Right renal pelvis (tissue), 4 donors: ENCODE data around the gene YPEL3. TPM values are rescaled to one million over a fixed set of nuclear protein-coding genes. Genes with fewer than 3 reads are reported as not detected.
A peak's percentile ranks its signal among the peaks of the same experiment; 100 is the strongest.

ENCODE experiments used
- DNase-seq, 4 donors: peaks; one replicate each; pipeline ENCODE4 v3.0.0-alpha.2; 2013; ENCODE audit warnings: low read depth in 4 of 4, low spot score in 3 of 4, missing footprints in 1 of 4
- polyA plus RNA-seq, 4 donors: library from polyadenylated mRNA; unstranded; fragments of 120-200 nt; gene quantifications; one replicate each; pipeline ENCODE4 v1.2.1, GENCODE V29; 2013; ENCODE audit not compliant: insufficient read length in 4 of 4

Gene YPEL3
- polyA plus RNA-seq, 4 donors: 56.7 to 78.4 (median 60.1) TPM

DNA sequence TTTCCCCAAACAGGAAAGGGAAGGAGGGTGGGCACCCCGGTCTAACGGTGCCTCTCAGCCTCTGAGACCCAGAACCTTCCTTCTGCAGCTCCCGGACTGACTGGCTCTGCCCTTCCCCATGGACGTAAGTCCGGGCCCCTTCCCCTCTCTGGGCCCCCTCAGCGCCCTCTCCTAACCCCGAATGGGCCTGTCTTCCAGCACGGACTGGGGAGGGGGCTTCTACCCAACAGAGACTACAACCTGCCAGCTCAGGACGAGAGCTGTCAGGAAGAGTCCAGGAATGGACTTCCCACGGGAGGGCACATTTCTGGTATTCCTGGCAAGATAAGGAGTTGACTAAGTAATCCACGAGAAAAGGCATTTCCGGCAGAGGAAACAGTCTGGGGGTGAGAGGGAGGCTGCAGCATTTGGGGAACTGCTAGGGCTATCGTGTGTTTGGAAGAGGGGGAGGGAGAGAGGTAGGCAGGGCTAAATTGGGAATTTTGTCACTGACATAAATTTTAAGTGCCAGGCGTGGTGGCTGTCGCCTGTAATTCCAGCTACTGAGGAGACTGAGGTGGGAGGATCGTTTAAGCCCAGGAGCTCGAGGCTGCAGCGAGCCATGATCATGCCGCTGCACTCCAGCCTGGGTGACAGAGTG lies 42.5 kb downstream of the YPEL3 start:
- no peak for DNase-seq

DNA sequence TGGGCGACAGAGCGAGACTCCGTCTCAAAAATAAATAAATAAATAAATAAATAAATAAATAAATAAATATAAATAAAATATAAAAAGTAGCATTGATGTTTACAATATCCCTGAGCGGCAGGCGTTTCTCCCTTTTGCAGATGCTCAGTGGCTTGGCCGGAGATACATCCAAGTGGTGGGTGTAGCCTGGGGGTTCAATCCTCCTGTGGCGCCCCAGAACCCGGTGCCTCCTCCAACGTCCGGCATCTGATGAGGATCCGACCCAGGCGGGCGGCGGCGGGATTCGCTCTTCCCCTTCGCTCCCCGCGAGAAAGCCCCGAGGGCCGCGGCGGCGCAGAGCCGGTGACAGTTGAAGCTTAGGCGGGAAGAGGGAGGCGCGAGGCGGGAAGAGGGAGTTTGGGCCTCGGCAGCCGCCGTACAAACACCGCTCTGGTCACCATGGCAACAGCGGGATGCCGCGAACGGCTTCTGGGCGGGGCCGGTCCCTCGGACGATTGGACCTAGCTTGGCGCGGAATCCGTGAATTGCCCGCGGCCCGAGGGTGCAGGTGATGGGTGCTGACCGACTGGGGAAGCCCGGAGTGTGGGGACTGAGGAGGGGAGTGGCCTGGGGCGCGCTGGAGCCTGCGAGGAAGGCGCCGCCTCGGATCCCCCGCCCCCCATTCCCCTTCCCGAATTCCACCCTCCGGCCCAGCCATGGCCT lies 43.2 kb downstream of the YPEL3 start:
- peak; percentile 78 to 85 (median 80) for DNase-seq

DNA sequence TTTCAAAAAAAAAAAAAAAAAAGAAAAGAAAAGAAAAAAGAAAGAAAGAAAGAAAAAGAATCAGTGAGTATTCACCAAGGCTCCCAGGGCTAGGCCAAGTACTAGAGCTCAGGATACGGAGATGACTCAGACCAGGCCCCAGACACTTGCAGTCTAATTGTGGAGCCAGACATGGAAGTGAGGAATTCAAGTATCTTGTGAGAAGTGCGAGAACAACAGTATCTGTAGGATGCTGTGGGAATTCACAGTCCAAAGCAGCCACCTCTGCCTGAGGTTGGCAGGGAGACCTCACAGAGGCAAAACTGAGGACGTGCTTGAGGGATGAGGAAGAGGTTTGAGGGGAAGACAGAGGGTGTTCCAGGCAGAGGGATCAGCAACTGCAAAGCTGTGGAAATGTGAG lies 44.5 kb downstream of the YPEL3 start:
- DNase-seq: no peak

- DNase-seq: no peak
Observed at GRCh38 chr16:30049871-30050270, 46.1 kb downstream of the YPEL3 start.

- DNase-seq: no peak
Observed at GRCh38 chr16:30046588-30046987, 49.4 kb downstream of the YPEL3 start.

DNA sequence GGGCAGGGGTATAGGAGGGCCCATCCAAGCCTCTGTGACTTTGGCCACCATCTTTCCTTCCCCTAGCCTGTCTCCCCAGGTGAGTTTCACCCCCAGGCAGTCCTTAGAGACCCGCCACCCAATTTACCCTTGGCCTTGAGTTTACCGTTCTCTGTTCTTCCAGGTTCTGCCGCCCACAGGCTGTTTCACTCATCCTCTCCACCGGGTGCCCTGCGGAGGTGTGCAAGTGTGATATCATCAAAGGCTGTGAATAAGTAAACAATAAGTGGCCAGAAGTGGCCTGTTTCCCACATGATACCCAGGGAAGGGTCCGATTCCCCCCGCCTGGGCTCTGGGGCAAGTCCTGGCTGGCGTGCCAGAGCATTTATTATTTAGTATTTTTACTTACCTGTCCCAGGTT lies 49.8 kb downstream of the YPEL3 start:
- no peak for DNase-seq

Other genes with a start within 250 kb of the YPEL3 start
- 100 to 1,000 TPM; 104 to 133 (median 112) TPM for gene CDIPT, start 233.0 kb downstream of the YPEL3 start, polyA plus RNA-seq
- 10 to 100 TPM; 11.3 to 13.7 (median 12.4) TPM for gene SEZ6L2, start 196.7 kb downstream of the YPEL3 start, polyA plus RNA-seq
- gene ASPHD1, start 195.7 kb downstream of the YPEL3 start, polyA plus RNA-seq: 1 to 10 TPM in 1 of 4 donors, under 1 TPM in 3; 0.60 to 1.2 (median 0.82) TPM
- gene KCTD13, start 170.0 kb downstream of the YPEL3 start, polyA plus RNA-seq: 10 to 100 TPM; 12.5 to 18.4 (median 16.4) TPM
- gene TMEM219, start 134.1 kb downstream of the YPEL3 start, polyA plus RNA-seq: 100 to 1,000 TPM; 115 to 126 (median 116) TPM
- 10 to 100 TPM; 41.9 to 52.5 (median 43.5) TPM for gene TAOK2, start 122.3 kb downstream of the YPEL3 start, polyA plus RNA-seq
- gene HIRIP3, start 100.6 kb downstream of the YPEL3 start, polyA plus RNA-seq: 10 to 100 TPM; 15.2 to 22.5 (median 16.6) TPM
- 10 to 100 TPM; 43.5 to 56.0 (median 48.6) TPM for gene INO80E, start 100.0 kb downstream of the YPEL3 start, polyA plus RNA-seq
- 1 to 10 TPM; 2.1 to 2.7 (median 2.5) TPM for gene DOC2A, start 85.2 kb downstream of the YPEL3 start, polyA plus RNA-seq
- not detected for gene C16orf92, start 73.0 kb downstream of the YPEL3 start, polyA plus RNA-seq
- gene TLCD3B, start 64.9 kb downstream of the YPEL3 start, polyA plus RNA-seq: 1 to 10 TPM in 1 of 4 donors, under 1 TPM in 3; 0.58 to 1.4 (median 0.81) TPM
- gene ALDOA, start 30.5 kb downstream of the YPEL3 start, polyA plus RNA-seq: 100 to 1,000 TPM; 478 to 641 (median 500) TPM
- gene PPP4C, start 20.2 kb downstream of the YPEL3 start, polyA plus RNA-seq: 100 to 1,000 TPM in 1 of 4 donors, 10 to 100 TPM in 3; 82.0 to 120 (median 90.5) TPM
- gene TBX6, start 4.3 kb downstream of the YPEL3 start, polyA plus RNA-seq: 1 to 10 TPM; 1.1 to 2.0 (median 1.2) TPM
- 10 to 100 TPM in 2 of 4 donors, 1 to 10 TPM in 2; 8.9 to 14.8 (median 12.2) TPM for gene GDPD3, start 17.3 kb upstream of the YPEL3 start, polyA plus RNA-seq
- gene MAPK3, start 27.0 kb upstream of the YPEL3 start, polyA plus RNA-seq: 10 to 100 TPM; 85.7 to 98.8 (median 92.2) TPM
- 10 to 100 TPM in 3 of 4 donors, 1 to 10 TPM in 1; 9.2 to 12.3 (median 11.2) TPM for gene CORO1A, start 87.4 kb upstream of the YPEL3 start, polyA plus RNA-seq
- gene BOLA2B, start 97.5 kb upstream of the YPEL3 start, polyA plus RNA-seq: 10 to 100 TPM; 19.2 to 34.5 (median 23.0) TPM
- 10 to 100 TPM; 18.9 to 20.8 (median 20.1) TPM for gene SLX1A, start 97.7 kb upstream of the YPEL3 start, polyA plus RNA-seq
- 10 to 100 TPM in 2 of 4 donors, 1 to 10 TPM in 2; 4.1 to 12.8 (median 10.6) TPM for gene SULT1A3, start 103.0 kb upstream of the YPEL3 start, polyA plus RNA-seq
- 10 to 100 TPM in 1 of 4 donors, 1 to 10 TPM in 3; 3.5 to 11.8 (median 6.0) TPM for gene NPIPB13, start 152.3 kb upstream of the YPEL3 start, polyA plus RNA-seq